GM12878 (cell line): ENCODE data around the gene JPT1. TPM values are rescaled to one million over a fixed set of nuclear protein-coding genes. Genes with fewer than 3 reads are reported as not detected.

ENCODE experiments used
- ATAC-seq: fragments of 200-7000 bp; cut with Tn5 transposase; 3 replicates; pipeline ENCODE4 v1.9.1; 2020; ENCODE audit warnings: mild to moderate bottlenecking, moderate library complexity
- BruUV-seq: library from RNA; stranded (reverse); fragments of 400-500 nt; replicated peaks from 2 replicates; lab custom pipeline; 2021; lab: Mats Ljungman, UMichigan
- CTCF ChIA-PET: fragments of 300-600 bp; sonication (Branson Sonifier 250); formaldehyde crosslinking; extraction: SDS; loops from one replicate; lab custom pipeline; 2021; ENCODE audit warnings: inconsistent platforms; lab: Yijun Ruan, JAX
- POLR2A ChIA-PET: fragments of 350-600 bp; formaldehyde crosslinking; extraction: SDS; loops from one replicate; lab custom pipeline; 2021; ENCODE audit warnings: inconsistent platforms; lab: Charles Lee
- RAD21 ChIA-PET: fragments of 300-600 bp; sonication (Branson Sonifier 250); formaldehyde crosslinking; loops from one replicate; lab custom pipeline; 2023; ENCODE audit warnings: antibody characterized with exemption; ENCODE audit not compliant: unreplicated experiment; lab: Charles Lee
- SMC1A ChIA-PET: fragments of 300-600 bp; sonication (Branson Sonifier 250); formaldehyde crosslinking; loops from one replicate; lab custom pipeline; 2023; ENCODE audit not compliant: unreplicated experiment, uncharacterized antibody; lab: Charles Lee
- DNase-seq: peaks from one replicate; pipeline ENCODE4 v3.0.0-alpha.2; 2011; ENCODE audit warnings: low read depth, low spot score
- FAIRE-seq: peaks from 3 replicates; lab custom pipeline; 2011; peaks lifted over from hg19 to GRCh38; lab: Jason Lieb, UNC
- H2AFZ ChIP-seq: 2 replicates; pipeline ENCODE4 v1.6.0; 2011; ENCODE audit warnings: low read depth, low read length, control low read depth; ENCODE audit not compliant: control insufficient read depth
- H3K27ac ChIP-seq: 2 replicates; pipeline ENCODE4 v1.5.1; 2011; ENCODE audit warnings: control low read depth; ENCODE audit not compliant: control insufficient read depth, insufficient read depth
- H3K27me3 ChIP-seq, 2 experiments: replicated peaks in 1 of 2; 2 replicates each; pipeline versions ENCODE4 v1.6.0 to v1.6.1; 2011; ENCODE audit warnings: low read length in 1 of 2; ENCODE audit not compliant: control insufficient read depth in 2 of 2, insufficient read depth in 2 of 2
- H3K36me3 ChIP-seq, 2 experiments: 2 replicates each; pipeline ENCODE4 v1.5.1; 2011; ENCODE audit warnings: low read length in 1 of 2; ENCODE audit not compliant: control insufficient read depth in 2 of 2, insufficient read depth in 2 of 2
- H3K4me1 ChIP-seq: 2 replicates; pipeline ENCODE4 v1.6.1; 2011; ENCODE audit warnings: mild to moderate bottlenecking, low read length, moderate library complexity, mixed read lengths; ENCODE audit not compliant: control insufficient read depth, insufficient read depth
- H3K4me2 ChIP-seq: 2 replicates; pipeline ENCODE4 v1.6.0; 2011; ENCODE audit warnings: control low read depth; ENCODE audit not compliant: control insufficient read depth, insufficient read depth
- H3K4me3 ChIP-seq: fragments of 200-600 bp; sonication (generic); 2 replicates; pipeline ENCODE4 v1.5.1; 2016
- H3K79me2 ChIP-seq: 2 replicates; pipeline ENCODE4 v1.6.0; 2011; ENCODE audit warnings: low read length; ENCODE audit not compliant: control insufficient read depth, insufficient read depth
- H3K9ac ChIP-seq: 2 replicates; pipeline ENCODE4 v1.8.0; 2011; ENCODE audit warnings: low read length, control low read depth, mixed read lengths; ENCODE audit not compliant: control insufficient read depth, insufficient read depth
- H3K9me3 ChIP-seq: replicated peaks from 3 replicates; pipeline ENCODE4 v1.5.1; 2011; ENCODE audit warnings: mild to moderate bottlenecking, low read length; ENCODE audit not compliant: control insufficient read depth, insufficient read depth
- H4K20me1 ChIP-seq: 2 replicates; pipeline ENCODE4 v1.6.0; 2011; ENCODE audit not compliant: control insufficient read depth, insufficient read depth
- BMI1 ChIP-seq: fragments of 450-650 bp; IDR thresholded peaks from 2 replicates; pipeline ENCODE4 v1.6.1; 2016; ENCODE audit warnings: mild to moderate bottlenecking, moderate library complexity, borderline replicate concordance
- EED ChIP-seq: sonication (generic); IDR thresholded peaks from 2 replicates; pipeline ENCODE4 v1.6.1; 2016; ENCODE audit warnings: antibody characterized with exemption, low read depth
- FOXK2 ChIP-seq: fragments of 450-650 bp; IDR thresholded peaks from 2 replicates; pipeline ENCODE4 v1.6.1; 2017; ENCODE audit warnings: mild to moderate bottlenecking, moderate library complexity
- IRF4 ChIP-seq: IDR thresholded peaks from 2 replicates; pipeline ENCODE4 v1.6.1; 2011; ENCODE audit warnings: low read depth, low read length
- PAX8 ChIP-seq: fragments of 450-650 bp; IDR thresholded peaks from 2 replicates; pipeline ENCODE4 v1.6.1; 2017; ENCODE audit warnings: mild to moderate bottlenecking, moderate library complexity
- POLR2AphosphoS5 ChIP-seq: IDR thresholded peaks from 2 replicates; pipeline ENCODE4 v1.6.1; 2011; ENCODE audit warnings: mild to moderate bottlenecking, low read length, inconsistent platforms
- RELA ChIP-seq: fragments of 450-650 bp; IDR thresholded peaks from 2 replicates; pipeline ENCODE4 v1.8.0; 2014; ENCODE audit warnings: borderline replicate concordance; ENCODE audit not compliant: partially characterized antibody
- YBX1 ChIP-seq: fragments of 450-650 bp; IDR thresholded peaks from 2 replicates; pipeline ENCODE4 v1.6.1; 2016; ENCODE audit warnings: antibody characterized with exemption
- WGBS: methylation state at CpG from one replicate; pipeline ENCODE4 v1.1.6; 2016; ENCODE audit warnings: low lambda C conversion rate; ENCODE audit not compliant: insufficient replicate concordance, insufficient coverage; ENCODE audit errors: missing lambda C conversion rate; 5-methylcytosine and 5-hydroxymethylcytosine counted together
- in situ Hi-C: fragments of 300-500 bp; cut with MboI; formaldehyde crosslinking; loops from 9 replicates; pipeline ENCODE4 v1.14.3; 2018; ENCODE audit warnings: mixed read lengths
- intact Hi-C: fragments of 100-400 bp; cut with micrococcal nuclease; formaldehyde crosslinking; loops from one replicate; pipeline ENCODE4 v1.14.2; 2022; ENCODE audit not compliant: unreplicated experiment
- polyA plus RNA-seq, 11 experiments: library from polyadenylated mRNA; depleted of rRNA in 4 of 11; unstranded in 6 of 11; stranded (reverse) in 5 of 11; fragments of >200 nt; fragmentation: Nextera tagmentation in 4 of 11; fragmentation: Illumina TruSeq in 1 of 11; extraction: Ambion mirVana in 4 of 11; extraction: Trizol in 1 of 11; gene quantifications; 1 replicate in 1 of 11; 2 replicates in 10 of 11; pipeline versions ENCODE4 v1.2.1 to v1.2.3, GENCODE V29; 2011 to 2016; ENCODE audit warnings: inconsistent platforms in 2 of 11, missing spikeins in 2 of 11, low read depth in 1 of 11
- total RNA-seq, 4 experiments: library from RNA; depleted of rRNA in 3 of 4; stranded (reverse); fragments of >200 nt in 3 of 4; fragmentation: Illumina TruSeq in 1 of 4; extraction: Trizol in 1 of 4; gene quantifications; 2 replicates each; pipeline versions ENCODE4 v1.2.1 to v1.2.3, GENCODE V29; 2013 to 2021
- TF ChIP-seq, protein P1 (sequence below), 3 experiments: IDR thresholded peaks in 2 of 3; conservative IDR thresholded peaks in 1 of 3; 2 replicates each; pipeline ENCODE4 v1.5.1; 2011; ENCODE audit warnings: low read depth in 3 of 3, low read length in 3 of 3, mild to moderate bottlenecking in 3 of 3, control low read depth in 2 of 3, moderate library complexity in 2 of 3, inconsistent platforms in 1 of 3, mixed read lengths in 1 of 3; ENCODE audit not compliant: control insufficient read depth in 2 of 3, insufficient read depth in 1 of 3; ENCODE audit errors: extremely low read depth in 1 of 3
- TF ChIP-seq, protein P2 (sequence below): IDR thresholded peaks from 2 replicates; pipeline ENCODE4 v1.6.1; 2011; ENCODE audit warnings: borderline replicate concordance, low read depth, mild to moderate bottlenecking, moderate library complexity, mixed read lengths, low read length; ENCODE audit not compliant: insufficient read depth; ENCODE audit errors: extremely low read length

The JPT1 gene
- total and polyA plus RNA-seq, 10 of the 15 experiments (the other 5 are each of a cell fraction or from before 2014, with no cell fraction given) = 79.7 to 651 (median 323) TPM

DNA sequence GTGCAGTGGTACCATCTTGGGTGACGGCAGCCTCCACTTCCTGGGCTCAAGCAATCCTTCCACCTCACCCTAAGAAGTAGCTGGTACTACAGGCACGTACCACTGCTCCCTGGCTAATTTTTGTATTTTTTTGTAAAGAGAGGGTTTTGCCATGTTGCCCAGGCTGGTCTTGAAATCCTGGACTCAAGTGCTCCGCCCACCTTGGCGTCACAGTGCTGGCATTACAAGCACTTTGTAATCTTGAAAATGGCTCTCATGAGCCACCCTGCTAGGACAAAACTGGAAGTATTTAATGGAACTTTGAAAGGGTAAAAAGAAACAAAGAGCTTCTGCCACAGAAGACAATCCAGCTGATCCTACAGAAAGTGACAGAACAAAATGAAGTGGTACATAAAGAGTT lies 19.2 kb upstream of the JPT1 start:
- no peak for FAIRE-seq
- Histone ChIP-seq H3K4me2 (no peak overlapping the region), H4K20me1 (no peaks in the 10 kb centered on the region), H2AFZ (no peak overlapping the region), H3K9me3 (no peaks in the 10 kb centered on the region), H3K4me3 (no peak overlapping the region), H3K4me1 (no peaks in the 10 kb centered on the region), H3K27me3 (no peaks in the 10 kb centered on the region), H3K36me3 (peaks cover 5 to 23% of the 10 kb centered on the region in 2 experiments), H3K79me2 (peaks cover 29% of the 10 kb centered on the region), H3K9ac (no peak overlapping the region), H3K27ac (no peak overlapping the region)
- no TSS peak for BruUV-seq
- ChIA-PET SMC1A (interaction anchor here (0.7 to 3.5 kb wide), 6 partner anchors 14 to 104 kb away, joined by 3 to 26 read pairs (median 4); partner anchors contain the start of gene JPT1), CTCF (interaction anchor here (0.7 to 10.6 kb wide), 9 partner anchors 10 to 212 kb away, joined by 3 to 199 read pairs (median 10); partner anchors contain the start of gene SUMO2), POLR2A (interaction anchor here (0.5 to 1.3 kb wide), 5 partner anchors 10 to 149 kb away, joined by 3 to 10 read pairs (median 6); partner anchors contain the start of gene SUMO2), RAD21 (interaction anchor here (1.5 to 5.3 kb wide), 4 partner anchors 15 to 212 kb away, joined by 3 to 71 read pairs (median 9); no protein-coding TSS in a partner anchor)
- intact Hi-C loops = no loop called here
- in situ Hi-C loops = no loop called here
- WGBS = 100% methylated on average over 4 of the region's 4 CpGs
- ATAC-seq = no peak
- no peak for DNase-seq
- TF ChIP-seq YBX1 = no peak
- no peak for TF ChIP-seq IRF4
- no peak for TF ChIP-seq FOXK2
- TF ChIP-seq POLR2AphosphoS5 = no peak
- no peak for TF ChIP-seq PAX8
- TF ChIP-seq, all 136 proteins: peak for 0

DNA sequence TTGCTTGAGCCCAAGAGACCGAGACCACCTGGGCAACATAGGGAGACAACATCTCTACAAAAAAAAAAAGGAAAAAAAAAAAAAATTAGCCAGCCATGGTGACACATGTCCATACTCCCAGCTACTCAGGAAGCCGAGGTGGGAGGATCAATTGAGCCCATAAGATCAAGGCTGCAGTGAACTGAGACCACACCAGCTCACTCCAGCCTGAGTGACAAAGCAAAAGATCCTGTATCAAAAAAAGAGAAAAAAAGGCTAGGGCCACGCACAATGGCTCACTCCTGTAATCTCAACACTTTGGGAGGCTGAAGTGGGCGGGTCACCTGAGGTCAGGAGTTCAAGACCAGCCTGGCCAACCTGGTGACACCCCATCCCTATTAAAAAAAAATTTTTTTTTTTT lies 14.7 kb upstream of the JPT1 start:
- DNase-seq = no peak
- peaks cover 7% of the 10 kb centered on the region for H3K79me2 ChIP-seq
- no peaks in the 10 kb centered on the region for H4K20me1 ChIP-seq
- no peak overlapping the region for H3K4me3 ChIP-seq
- no peaks in the 10 kb centered on the region for H3K9me3 ChIP-seq
- H3K27ac ChIP-seq = no peak overlapping the region
- SMC1A ChIA-PET = interaction anchor here (0.7 to 2.0 kb wide), 6 partner anchors 10 to 865 kb away, joined by 3 to 11 read pairs (median 4); partner anchors contain the start of gene NUP85
- WGBS = 89% methylated on average over 4 of the region's 4 CpGs
- intact Hi-C loops = no loop called here
- H3K36me3 ChIP-seq = peaks cover 8 to 23% of the 10 kb centered on the region in 2 experiments; a peak in 3 of 4 replicates
- H3K4me2 ChIP-seq = no peak overlapping the region
- no peaks in the 10 kb centered on the region for H3K27me3 ChIP-seq
- in situ Hi-C loops = no loop called here
- no peak overlapping the region for H3K9ac ChIP-seq
- H2AFZ ChIP-seq = no peak overlapping the region
- POLR2A ChIA-PET = interaction anchor here (1.0 kb wide), 1 partner anchor 27 kb away, joined by 3 read pairs; no protein-coding TSS in a partner anchor
- CTCF ChIA-PET = interaction anchor here (0.5 to 10.6 kb wide), 5 partner anchors 32 to 213 kb away, joined by 3 to 199 read pairs (median 4); no protein-coding TSS in a partner anchor
- no peaks in the 10 kb centered on the region for H3K4me1 ChIP-seq
- FAIRE-seq = no peak
- no peak for ATAC-seq
- no TSS peak for BruUV-seq
- RAD21 ChIA-PET = interaction anchor here (2.3 to 5.3 kb wide), 3 partner anchors 55 to 208 kb away, joined by 14 to 71 read pairs (median 36); no protein-coding TSS in a partner anchor
- TF ChIP-seq, protein P1, sequence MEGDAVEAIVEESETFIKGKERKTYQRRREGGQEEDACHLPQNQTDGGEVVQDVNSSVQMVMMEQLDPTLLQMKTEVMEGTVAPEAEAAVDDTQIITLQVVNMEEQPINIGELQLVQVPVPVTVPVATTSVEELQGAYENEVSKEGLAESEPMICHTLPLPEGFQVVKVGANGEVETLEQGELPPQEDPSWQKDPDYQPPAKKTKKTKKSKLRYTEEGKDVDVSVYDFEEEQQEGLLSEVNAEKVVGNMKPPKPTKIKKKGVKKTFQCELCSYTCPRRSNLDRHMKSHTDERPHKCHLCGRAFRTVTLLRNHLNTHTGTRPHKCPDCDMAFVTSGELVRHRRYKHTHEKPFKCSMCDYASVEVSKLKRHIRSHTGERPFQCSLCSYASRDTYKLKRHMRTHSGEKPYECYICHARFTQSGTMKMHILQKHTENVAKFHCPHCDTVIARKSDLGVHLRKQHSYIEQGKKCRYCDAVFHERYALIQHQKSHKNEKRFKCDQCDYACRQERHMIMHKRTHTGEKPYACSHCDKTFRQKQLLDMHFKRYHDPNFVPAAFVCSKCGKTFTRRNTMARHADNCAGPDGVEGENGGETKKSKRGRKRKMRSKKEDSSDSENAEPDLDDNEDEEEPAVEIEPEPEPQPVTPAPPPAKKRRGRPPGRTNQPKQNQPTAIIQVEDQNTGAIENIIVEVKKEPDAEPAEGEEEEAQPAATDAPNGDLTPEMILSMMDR (IDR thresholded peaks at IDR 0.05 in 2 of 3, conservative IDR thresholded peaks at IDR 0.05 in 1 of 3; ENCODE audit: control insufficient read depth in 2 of 3, extremely low read depth in 1 of 3, insufficient read depth in 1 of 3, low read depth in 3 of 3, low read length in 3 of 3) = no peak
- TF ChIP-seq, protein P2, sequence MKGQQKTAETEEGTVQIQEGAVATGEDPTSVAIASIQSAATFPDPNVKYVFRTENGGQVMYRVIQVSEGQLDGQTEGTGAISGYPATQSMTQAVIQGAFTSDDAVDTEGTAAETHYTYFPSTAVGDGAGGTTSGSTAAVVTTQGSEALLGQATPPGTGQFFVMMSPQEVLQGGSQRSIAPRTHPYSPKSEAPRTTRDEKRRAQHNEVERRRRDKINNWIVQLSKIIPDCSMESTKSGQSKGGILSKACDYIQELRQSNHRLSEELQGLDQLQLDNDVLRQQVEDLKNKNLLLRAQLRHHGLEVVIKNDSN = no peak
- no peak for TF ChIP-seq BMI1
- TF ChIP-seq RELA = no peak
- TF ChIP-seq EED = no peak
